Head of caudate nucleus (tissue), 42 donors: ENCODE data around the gene SLC6A12.

Experiments used
- DNase-seq, 42 donors: peaks; one replicate each; pipeline versions ENCODE4 v3.0.0 to v3.0.0-alpha.2; 2020 to 2021; ENCODE audit warnings: mixed read lengths in 7 of 42
- intact Hi-C: fragments of 100-400 bp; cut with DNase I; formaldehyde crosslinking; loops from one replicate; pipeline ENCODE4 v1.15.0; 2022

SLC6A12 gene

GRCh38 chr12:155646-156045 is 58.3 kb downstream of the SLC6A12 start:
- no peak for DNase-seq
- intact Hi-C loops, result no loop called here

- intact Hi-C loops, result no loop called here
- DNase-seq, result no peak
Observed at GRCh38 chr12:155006-155405, 59.0 kb downstream of the SLC6A12 start.

DNA sequence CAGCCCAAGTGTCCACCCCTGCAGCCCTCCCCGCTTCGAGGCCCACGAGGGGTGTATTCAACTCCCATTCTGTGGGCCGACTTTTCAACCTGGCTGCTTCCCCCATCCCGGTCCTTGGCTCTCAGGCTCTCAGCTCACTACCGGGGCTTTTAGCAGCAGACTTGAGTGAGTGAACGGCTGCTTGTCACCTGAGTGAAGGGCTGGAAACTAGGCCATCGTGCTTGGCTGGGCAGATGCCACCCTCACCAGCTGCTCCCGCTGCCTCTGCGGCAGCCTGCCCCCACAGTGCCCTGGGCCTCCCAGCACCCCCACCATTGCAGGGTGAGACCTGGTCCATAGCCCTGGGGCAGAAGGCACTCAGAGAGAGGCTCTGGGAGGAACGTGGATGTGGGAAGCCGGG is 59.9 kb downstream of the SLC6A12 start:
- intact Hi-C loops, result no loop called here
- no peak for DNase-seq

DNA sequence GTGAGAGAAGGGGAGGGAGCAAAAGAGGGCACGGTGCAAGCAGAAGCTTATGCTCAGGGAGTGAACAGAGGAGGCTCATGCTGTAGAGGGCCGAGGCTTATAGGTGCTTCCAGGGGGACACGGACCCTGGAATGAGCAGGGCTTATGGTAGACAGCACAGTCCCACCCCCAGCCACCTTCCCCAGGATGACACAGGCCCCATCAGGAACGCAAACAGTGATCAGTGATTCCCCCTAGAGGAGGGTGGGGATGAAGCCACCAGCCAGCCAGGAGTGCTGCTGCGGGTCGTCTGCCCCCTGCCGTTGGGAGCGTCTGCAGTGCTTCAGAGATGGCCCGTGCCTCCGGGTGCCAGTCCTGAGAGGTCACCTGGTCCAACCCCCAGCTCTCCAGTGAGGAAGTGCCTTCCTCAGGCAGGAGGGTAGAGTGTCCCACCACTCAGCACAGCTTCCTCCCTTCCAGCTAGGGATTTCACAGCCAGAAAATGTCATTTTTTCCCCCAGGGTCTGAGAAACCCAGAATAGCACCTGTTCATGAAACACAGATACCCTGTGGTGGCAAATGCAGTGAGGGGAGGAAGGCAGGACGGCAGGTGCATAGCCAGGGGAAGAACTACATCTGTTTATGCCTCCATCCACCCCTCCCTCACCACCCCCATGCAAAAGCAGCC is 60.7 kb downstream of the SLC6A12 start:
- peak; percentile 48 to 85 (median 70) for DNase-seq
- intact Hi-C loops, result no loop called here

DNA sequence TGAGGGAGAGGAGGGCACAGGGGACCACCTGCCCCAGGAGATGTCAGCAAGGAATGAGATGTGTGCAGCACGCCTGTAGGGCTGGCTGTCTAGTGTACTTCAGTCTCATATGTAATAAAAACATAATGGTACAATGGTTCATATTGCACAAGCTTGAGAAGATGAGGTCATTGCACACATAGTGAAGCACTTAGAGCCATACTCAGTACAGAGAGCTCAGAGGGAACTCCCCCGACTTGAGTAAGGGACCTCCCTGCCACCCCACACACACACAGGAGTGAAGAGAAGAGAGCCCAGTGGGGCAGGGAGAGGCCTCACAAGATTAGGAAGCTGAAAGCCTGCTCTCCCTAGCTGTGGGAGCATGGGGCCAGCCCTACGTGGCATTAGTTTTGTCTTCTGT is 61.5 kb downstream of the SLC6A12 start:
- intact Hi-C loops, result no loop called here
- no peak for DNase-seq

- intact Hi-C loops, result no loop called here
- DNase-seq, result no peak
Observed at GRCh38 chr12:151579-151978, 62.4 kb downstream of the SLC6A12 start.

DNA sequence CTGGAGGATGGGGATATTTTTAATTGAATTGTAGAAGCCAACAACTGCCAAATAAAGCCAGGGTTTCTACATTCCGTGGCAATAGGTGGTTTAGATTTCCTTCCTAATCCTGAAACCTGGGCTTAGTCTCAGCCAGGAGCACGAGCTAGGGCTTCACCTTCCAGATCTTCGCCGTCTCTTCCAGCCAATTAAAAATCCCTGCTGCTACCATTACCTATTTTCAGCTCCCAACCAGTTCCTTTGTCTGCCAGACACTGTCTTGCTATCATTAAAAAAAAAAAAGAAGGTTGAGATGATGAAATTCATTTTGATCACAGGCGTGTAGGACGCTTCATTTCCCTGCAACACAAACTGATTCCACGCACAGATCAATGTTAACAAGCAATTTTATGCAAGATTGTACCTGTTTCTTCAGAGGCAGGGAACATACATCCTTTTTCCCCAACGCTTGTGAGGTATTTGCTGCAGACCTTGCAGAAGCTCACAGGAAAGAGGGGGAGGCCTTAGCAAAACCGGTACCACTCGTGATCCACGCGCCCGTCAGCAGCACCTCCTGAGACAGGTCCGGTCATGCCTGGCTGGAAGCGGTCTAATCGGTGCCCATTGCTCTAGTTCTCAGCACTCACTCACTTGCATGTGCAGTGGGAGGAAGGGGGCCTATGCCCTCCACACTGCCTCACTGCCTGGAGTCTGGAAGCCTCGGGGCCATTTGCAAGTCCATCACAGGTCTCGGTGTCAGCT is 65.1 kb downstream of the SLC6A12 start:
- peak in 20 of 42 donors; percentile 10 to 63 (median 32) for DNase-seq
- intact Hi-C loops, result no loop called here

- intact Hi-C loops, result no loop called here
- no peak for DNase-seq
Observed at GRCh38 chr12:147242-147641, 66.7 kb downstream of the SLC6A12 start.

- intact Hi-C loops, result no loop called here
- DNase-seq, result peak in 1 of 42 donors; percentile 14
Observed at GRCh38 chr12:145369-145960, 68.5 kb downstream of the SLC6A12 start.

DNA sequence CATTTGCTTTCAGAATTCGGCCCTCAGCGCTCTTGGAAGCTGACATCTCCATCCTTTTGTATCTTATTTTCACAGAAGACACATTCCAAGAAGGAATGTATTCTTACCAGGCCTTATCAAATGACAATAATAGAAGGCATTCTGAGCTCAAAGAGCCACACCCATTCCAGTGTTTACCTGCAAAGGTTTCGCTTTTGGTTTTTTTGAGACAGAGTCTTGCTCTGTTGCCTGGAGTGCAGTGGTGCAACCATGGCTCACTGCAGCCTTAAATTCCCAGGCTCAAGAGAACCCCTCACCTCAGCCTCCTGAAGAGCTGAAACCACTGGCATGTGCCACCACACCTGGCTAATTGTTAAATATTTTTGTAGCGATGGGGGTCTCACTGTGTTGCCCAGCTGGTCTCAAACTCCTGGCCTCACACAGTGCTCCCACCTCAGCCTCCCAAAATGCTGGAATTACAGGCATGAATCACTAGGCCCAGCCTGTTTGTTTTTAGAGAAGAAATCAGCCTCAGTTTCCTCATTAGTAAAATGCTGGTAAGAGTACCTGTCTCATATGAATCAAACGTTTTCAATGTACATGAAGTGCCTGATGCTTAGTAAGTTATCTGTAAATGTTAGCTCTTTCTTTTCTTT is 69.2 kb downstream of the SLC6A12 start:
- intact Hi-C loops, result no loop called here

GRCh38 chr12:143964-144649 is 69.8 kb downstream of the SLC6A12 start:
- DNase-seq, result no peak
- intact Hi-C loops, result no loop called here

More for the DNA sequence above, 69.2 kb downstream of the SLC6A12 start:
- DNase-seq, result no peak

GRCh38 chr12:140162-140561 is 73.8 kb downstream of the SLC6A12 start:
- DNase-seq, result no peak
- intact Hi-C loops, result no loop called here
